Stimulated activated CD8-positive, alpha-beta memory T cell treated with anti-CD3 and anti-CD28 coated beads, Interleukin-15, amount 100 ng/mL, for 1 hour (primary cell): ENCODE measurements around the gene PSMC6.
A peak's percentile ranks its signal among the peaks of the same experiment; 100 is the strongest.
"Not testable (repeated sequence)": the region's sequence is repeated elsewhere in the genome, so short reads cannot be mapped to it uniquely, and the experiment has no call there.

Experiments
- DNase-seq: peaks from one replicate; pipeline ENCODE4 v3.0.0-alpha.2; 2020; ENCODE audit warnings: low read depth

Gene PSMC6

GRCh38 chr14:52723514-52724359 is 16.7 kb downstream of the PSMC6 start:
- DNase-seq, result no peak

GRCh38 chr14:52724360-52724644 is 17.3 kb downstream of the PSMC6 start:
- DNase-seq, result no peak

- not testable (repeated sequence) for DNase-seq
Observed at GRCh38 chr14:52727509-52727908, 20.5 kb downstream of the PSMC6 start.

GRCh38 chr14:52729035-52729434 is 22.0 kb downstream of the PSMC6 start:
- not testable (repeated sequence) for DNase-seq

- DNase-seq, result no peak
Observed at GRCh38 chr14:52729585-52729924, 22.6 kb downstream of the PSMC6 start.

- DNase-seq, result peak; percentile 95
Observed at GRCh38 chr14:52729925-52730708, 23.1 kb downstream of the PSMC6 start, which contains the start of gene STYX. TSS of gene STYX (plus strand) at chr14:52730166. CDS start at chr14:52730475, 309 bp downstream.

- DNase-seq, result no peak
Observed at GRCh38 chr14:52730709-52731111, 23.7 kb downstream of the PSMC6 start.

- no peak for DNase-seq
Observed at GRCh38 chr14:52733824-52734223, 26.8 kb downstream of the PSMC6 start.

GRCh38 chr14:52735921-52736489 is 29.0 kb downstream of the PSMC6 start:
- no peak for DNase-seq

GRCh38 chr14:52738409-52738808 is 31.4 kb downstream of the PSMC6 start:
- DNase-seq, result no peak

- DNase-seq, result no peak
Observed at GRCh38 chr14:52740751-52741150, 33.8 kb downstream of the PSMC6 start.

- no peak for DNase-seq
Observed at GRCh38 chr14:52741865-52742264, 34.9 kb downstream of the PSMC6 start.

- DNase-seq, result no peak
Observed at GRCh38 chr14:52748647-52749292, 41.8 kb downstream of the PSMC6 start.

- no peak for DNase-seq
Observed at GRCh38 chr14:52755607-52756316, 48.8 kb downstream of the PSMC6 start.

- DNase-seq, result no peak
Observed at GRCh38 chr14:52759145-52759544, 52.1 kb downstream of the PSMC6 start.

GRCh38 chr14:52762923-52763322 is 55.9 kb downstream of the PSMC6 start:
- DNase-seq, result not testable (repeated sequence)

- no peak for DNase-seq
Observed at GRCh38 chr14:52767058-52767833, 60.2 kb downstream of the PSMC6 start.

- no peak for DNase-seq
Observed at GRCh38 chr14:52769887-52770286, 62.9 kb downstream of the PSMC6 start.

GRCh38 chr14:52776816-52777215 is 69.8 kb downstream of the PSMC6 start:
- DNase-seq, result no peak
